GM18511 (cell line): ENCODE results near the gene BRD2.

Experiments used
- ATAC-seq: cut with Tn5 transposase; IDR thresholded peaks from one replicate; pipeline ENCODE4 v1.9.1; 2021; ENCODE audit warnings: mild to moderate bottlenecking, moderate library complexity; ENCODE audit not compliant: unreplicated experiment

Gene BRD2

DNA sequence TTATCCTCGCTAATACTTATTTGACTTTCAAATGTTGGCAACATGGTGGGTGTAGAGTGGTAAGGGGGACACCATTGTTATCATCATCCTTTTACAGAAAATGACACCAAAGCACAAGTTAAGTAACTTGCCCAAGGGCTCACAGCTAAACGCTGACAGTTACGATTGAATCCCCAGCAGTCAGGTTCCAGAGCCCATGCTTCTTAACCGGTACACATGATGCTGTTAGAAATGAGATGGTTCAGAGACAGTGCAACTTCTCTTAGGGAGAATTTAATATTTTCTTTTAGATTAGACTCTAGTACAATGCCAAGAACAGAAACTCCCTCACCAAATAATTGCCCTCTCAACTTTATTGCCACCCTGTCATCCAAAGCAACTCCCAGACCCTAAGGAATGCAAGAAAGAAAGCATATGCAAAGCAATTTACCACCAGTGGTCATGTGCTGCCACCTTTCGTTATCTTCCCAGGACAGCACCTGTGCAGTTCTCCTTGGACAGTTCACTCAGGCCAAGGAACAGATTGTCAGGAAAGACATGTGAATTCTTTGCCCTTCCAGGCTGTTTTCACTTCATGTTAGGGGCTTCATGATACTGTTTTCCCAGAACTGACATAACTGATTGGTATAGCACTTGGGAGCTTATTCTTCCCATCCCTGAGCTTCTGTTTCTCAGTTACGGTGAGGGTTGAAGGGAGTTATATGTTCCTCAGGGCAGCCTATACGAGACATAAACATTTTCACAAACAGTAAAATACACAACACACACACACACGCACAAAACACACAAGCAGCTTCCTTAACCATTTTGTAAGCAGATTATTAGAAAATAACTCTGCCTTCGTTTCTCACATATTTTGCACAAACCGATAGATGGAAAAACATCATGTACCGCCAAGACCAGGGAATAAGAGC is 20.6 kb upstream of the BRD2 start:
- ATAC-seq = no peak

DNA sequence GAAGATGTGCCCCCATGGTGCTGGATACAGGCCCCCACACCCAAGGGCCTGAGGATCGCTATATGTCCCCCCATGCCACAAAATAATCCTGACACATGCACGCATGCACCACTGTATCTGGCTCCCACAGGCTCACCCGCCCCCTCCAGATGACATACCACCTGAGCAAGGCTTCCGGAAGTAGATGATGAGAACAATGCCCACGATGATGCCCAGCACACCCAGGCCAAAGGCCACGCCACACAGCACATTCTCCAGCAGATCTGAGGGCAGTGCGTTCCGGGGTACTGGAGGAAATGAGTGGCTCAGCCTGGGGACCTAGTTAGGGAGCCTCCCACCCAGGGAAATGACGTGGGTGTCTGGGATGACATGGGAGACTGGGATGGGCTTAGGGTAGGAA is 19.3 kb upstream of the BRD2 start:
- no peak for ATAC-seq

DNA sequence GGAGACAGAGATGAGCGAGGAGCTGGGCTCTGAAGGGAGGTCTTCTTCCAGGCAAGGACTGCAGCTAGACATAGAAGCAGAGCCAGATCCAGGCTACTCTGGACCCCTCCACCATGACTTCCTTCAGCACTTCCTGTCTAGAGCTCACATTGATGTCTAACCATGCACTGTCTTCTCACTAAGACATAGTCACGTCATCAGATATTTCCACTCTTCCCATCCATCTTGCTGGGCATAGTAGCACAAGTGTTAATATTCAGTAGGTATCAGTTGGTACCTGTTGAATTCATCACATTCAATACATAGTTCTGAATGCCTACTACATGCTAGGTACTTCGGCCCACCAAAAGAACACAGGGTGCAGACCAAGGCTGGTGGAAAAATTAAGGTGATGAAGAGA is 18.4 kb upstream of the BRD2 start:
- ATAC-seq = no peak

DNA sequence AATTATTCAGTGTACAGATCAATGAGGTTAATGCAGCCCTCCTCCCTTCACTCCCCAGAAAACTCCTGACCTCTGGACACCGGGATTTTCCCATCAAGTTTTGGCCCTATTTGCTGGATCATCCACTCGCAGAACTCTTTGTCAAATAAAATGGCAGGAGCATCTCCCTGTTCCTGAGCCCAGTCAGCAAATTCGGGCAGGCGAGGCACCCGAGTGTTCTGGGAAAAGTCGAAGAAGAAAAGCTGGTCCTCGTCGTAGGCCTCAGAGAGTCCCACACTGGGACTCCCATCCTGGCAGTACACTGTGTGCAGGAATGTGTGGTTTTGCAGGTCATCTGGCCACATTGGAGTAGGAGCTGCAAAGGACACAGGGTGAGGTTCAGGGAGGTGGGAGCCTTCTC is 17.9 kb upstream of the BRD2 start:
- ATAC-seq = no peak

DNA sequence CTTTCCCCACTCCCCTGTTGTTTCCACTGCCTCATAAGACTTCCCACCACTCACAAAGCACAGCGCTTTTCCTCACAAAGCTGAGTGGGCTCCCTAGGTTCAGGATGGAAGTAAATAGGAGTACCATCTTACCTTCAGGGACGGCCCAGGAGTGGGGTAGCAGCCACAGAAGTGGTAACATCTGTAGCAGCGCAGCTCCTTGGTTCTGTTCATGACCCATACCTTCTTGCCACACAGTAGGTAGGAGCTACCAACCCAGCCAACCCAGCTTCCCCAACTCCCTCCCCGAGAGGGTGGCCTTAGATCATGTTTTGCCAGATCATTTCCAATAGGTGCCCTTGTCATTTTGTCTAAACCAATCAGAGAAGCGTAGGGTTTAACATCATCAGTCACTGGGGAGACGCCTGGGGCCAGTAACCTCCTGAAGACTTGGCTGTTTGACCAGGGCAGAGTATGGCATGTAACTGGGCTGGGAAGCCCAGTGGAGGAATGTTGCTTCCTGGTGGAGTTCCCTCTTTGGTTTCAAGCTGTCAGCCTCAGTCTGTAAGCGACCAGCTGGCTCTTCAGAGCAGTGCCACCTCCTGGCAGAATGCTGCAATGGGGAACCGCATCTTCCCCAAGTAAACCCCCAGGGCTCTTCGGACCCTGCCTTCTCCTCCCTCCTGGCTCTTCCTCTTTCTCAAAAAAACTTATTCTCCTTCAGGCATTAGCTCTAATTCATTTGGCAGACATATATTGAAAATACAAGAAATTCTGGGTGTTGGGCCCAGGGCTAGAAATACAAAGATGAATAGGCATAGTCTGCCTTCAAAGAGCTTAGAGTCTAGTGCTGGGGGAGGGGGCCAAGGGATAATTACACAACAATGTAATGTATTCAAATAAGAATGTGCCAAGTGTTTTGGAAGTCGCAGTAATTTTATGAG is 15.3 kb upstream of the BRD2 start, which contains the start of gene HLA-DMA:
TSS of gene HLA-DMA (minus strand) at position 281 of the 923 bp plus-strand sequence. CDS start at position 220, 61 bp downstream.
- ATAC-seq = peak; percentile 95

DNA sequence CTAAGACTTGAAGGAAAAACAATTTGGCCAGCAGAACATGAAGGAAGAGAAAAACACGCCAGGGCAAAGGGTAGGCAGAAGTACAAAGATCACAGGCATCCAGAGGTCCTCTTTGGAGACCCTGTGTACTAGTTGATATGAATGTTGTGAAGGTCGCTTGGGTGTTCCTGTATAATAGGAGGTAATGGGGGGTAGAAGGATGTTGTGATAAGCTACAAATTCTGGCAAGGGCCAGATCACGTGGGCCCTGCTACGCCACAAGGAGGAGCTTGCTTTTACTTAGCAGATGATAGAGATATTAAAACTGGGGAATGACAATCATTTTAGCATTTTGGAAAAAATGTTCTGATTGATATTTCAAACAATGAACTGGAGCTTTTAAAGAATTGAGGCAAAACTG is 14.6 kb upstream of the BRD2 start:
- no peak for ATAC-seq

DNA sequence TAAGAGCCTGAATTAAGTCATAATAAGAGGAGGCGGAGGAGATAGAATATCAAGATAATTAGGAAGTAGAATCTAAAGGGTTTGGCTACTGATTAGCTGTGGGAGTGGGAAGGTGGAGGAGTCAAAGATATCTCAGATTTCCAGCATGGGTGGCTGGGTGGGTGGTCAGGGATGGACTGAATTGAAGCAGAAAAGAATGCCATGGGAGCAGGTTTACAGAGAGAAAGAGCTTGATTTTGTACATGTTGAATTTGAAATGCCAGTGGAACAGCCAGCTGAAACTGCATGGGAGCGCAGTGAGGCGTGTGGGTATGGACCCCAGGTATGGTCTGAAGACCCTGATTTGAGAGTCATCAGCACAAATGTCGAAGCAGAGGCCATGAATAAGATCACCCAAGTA is 14.1 kb upstream of the BRD2 start:
- ATAC-seq = no peak

DNA sequence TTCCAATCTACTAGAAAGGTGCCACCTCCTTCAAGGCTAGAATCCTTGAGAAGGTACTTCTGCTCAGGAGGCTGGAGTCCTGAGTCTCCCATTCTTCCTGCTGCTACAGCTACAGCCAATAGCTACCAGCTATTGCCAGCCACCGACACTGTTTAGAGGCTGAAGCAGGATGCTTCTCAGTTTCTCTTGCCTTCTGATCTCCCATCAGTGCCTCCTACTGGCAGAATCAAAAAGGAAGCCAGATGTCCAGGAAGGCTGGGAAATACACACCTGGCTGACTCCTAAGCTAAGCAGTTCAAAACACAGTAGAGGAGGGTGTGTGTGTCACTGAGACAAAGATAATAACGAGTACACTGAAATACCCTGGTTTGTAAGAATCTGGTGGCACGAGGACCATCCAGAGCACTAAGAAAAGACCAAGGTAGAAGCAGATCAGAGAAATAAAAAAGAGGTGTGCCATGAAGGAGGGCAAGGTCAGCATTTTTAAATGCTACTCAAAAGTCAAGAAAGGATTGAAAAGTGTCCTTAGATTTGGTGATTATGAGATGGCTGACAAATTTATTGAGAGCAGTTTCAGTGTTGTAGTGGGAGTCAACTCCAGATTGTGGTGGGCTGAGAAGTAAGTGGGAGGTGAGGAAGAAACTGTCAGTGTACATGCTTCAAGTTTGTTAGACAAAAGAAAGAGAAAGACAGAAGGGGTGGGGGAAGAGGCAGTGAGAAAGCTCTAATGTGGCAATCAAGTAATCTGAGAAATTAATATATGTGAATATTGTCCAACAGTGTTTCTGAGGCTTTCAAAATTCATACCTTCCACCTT is 13.2 kb upstream of the BRD2 start:
- ATAC-seq = no peak

DNA sequence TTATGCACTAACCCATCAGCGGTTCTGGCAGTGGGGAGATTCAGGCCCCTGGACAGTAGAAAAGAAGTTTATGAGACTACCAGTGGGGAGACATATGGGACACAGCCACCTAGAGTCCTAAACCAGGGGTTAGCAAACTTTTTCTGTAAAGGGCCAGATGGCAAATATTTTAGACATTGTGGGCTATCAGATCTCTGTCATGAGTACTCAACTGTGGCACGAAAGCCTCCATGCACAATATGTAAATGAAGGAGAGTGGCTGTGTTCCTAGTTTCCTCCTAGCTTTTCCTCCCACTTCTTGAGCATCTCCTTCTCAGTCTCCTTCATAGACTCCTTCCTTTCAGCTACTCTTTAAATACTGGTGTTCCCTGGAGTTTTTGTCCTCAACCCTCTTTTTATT is 12.2 kb upstream of the BRD2 start:
- ATAC-seq = no peak

DNA sequence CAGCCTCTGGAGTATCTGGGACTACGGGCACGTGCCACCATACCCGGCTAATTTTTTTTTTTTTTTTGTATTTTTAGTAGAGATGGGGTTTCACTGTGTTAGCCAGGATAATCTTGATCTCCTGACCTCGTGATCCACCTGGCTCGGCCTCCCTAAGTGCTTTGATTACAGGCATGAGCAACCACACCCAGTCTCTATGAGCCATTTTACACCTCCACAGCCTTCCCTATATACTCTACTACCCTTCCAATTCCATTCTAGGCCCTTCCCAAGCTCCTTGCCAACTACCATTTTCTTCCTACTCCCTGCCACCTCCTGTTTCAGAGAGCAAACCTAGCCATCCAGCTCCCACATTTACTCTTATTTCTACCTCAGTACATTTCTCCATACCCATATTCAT is 7.8 kb upstream of the BRD2 start:
- ATAC-seq = no peak

DNA sequence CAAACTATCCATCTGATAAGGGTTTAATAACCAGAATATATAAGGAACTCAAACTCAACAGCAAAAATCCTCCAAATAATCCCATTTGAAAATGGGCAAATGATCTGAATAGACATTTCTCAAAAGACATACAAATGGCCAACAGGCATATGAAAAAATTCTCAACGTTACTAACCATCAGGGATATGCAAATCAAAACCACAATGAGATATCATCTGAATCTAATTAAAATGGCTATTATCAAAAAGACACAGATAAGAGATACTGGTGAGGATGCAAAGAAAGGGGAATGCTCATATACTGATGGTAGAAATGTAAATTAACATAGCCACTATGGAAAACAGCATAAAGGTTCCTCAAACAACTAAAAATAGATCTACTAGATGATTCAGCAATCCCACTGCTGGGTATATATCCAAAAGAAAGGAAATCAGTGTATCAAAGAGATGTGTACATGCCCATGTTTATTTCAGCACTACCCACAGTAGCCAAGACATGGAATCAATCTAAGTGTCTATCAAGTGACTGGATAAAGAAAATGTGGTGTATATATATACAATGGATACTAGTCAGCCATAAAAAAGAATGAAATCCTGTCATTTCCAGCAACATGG is 6.1 kb upstream of the BRD2 start:
- no peak for ATAC-seq

DNA sequence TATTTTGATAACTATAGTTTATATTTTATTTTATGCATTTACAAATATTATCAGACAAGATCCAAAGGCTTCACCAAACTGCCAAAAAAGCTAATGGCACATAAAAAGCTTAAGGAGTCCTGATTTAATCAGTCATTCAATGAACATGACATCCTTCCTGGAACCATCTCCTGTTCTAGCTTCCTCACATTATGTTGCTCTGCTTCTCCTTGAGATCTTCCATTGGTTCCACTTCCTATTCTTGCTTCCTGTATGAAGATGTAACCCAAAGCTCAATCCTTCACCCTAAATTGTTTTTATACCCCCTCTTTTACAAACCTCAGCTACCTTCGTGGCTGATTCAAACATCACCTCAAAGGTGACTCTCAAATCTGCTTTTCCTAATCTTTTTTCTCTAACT is 4.5 kb upstream of the BRD2 start:
- no peak for ATAC-seq

DNA sequence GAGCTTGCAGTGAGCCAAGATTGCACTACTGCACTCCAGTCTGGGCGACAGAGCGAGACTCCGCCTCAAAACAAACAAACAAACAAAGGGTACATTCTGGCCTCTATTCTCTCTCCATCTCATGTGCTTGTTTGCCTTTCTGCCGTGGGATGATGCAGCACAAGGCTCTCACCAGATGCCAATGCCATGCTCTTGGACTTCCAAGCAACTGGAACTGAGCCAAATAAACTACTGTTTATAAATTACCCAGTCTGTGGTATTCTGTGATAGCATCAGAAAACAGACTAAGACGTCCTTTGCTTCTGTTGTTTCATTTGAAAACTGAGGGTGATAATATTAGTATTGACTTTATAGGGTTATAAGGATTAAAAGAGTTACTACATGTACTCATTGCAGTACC is 3.6 kb upstream of the BRD2 start:
- ATAC-seq = no peak

DNA sequence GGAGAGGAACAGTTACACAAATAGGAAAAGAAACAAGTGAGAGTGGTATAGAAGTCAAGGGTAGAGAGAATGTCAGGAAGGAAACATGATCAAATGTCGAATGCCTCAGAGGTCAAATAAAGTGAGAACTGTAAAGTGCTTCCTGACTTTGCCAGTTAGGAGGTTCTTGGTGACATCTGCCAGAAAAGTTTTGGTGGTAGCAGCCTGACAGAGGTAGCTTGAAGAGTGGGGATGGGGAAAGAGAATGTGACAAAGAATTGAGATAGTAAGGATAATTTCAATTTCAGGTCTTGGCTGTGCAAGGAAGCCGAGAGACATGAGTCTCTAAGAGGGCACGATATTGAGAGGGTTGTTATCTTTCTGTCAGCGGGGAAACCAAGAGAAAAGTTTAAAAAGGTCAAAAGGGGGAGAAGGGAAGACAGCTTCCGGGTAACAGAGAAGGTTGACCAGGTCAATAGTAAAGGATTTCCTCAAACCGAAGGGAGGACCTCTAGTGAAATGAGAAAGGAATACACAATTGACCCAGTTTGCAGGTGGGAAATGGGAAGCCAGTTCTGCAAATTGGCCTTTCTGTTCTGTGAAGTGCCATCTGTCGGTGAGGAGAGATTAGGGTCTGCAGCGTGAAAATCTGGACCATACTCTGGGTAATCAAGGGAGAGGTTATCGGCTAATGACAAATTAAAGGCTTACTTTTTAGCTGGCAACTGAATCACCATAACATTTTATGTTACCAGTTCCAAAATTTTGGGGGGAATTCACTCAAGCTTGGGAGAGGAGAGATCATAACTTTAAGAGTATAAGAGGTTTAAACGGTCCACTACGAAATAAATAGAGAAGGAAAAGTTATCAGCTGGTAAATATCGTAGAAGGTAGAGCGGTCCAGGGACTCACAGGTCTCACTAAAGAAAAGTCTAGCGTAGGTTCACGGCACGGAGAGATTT is 973 bp upstream of the BRD2 start:
- no peak for ATAC-seq

DNA sequence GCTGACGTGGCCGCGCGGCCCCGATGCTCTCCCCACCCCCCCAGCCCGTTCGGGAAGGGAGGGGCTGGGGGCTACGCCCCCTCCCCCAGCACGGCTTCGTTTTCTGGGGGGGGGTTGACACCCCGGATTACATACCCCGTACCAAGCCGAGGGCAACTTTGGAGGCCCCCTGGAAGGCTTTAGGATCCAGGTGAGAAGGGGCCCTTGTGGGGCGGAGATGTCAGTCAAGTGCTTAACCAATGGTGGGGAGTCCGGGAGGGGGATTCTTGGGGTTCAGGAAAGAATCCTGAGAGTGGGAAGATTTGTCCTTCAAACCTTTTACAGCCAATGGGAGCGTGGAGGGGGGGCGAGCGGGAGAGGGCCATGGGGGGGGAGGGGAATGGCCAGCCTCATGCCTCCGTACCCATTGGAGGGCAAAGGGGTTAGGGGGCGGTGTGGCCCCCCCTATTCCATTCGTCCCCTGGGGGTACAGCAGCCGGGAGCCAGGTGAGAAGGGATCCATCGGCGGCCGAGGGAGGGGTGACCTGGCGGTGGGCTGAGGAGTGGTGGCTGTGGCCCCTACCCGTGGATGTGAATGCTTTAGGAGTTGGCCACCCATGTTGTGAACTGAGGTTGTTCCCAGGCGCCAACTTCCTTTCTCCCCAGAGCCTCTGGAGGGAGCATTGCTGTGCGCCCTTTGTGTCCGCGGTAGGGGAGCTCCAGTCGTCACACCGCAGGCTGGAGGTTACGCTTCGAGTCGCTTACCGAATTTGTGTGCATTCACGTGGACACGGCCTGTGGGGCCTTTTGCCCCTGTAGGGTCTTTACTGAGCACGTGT is 682 bp downstream of the BRD2 start:
- ATAC-seq = no peak

DNA sequence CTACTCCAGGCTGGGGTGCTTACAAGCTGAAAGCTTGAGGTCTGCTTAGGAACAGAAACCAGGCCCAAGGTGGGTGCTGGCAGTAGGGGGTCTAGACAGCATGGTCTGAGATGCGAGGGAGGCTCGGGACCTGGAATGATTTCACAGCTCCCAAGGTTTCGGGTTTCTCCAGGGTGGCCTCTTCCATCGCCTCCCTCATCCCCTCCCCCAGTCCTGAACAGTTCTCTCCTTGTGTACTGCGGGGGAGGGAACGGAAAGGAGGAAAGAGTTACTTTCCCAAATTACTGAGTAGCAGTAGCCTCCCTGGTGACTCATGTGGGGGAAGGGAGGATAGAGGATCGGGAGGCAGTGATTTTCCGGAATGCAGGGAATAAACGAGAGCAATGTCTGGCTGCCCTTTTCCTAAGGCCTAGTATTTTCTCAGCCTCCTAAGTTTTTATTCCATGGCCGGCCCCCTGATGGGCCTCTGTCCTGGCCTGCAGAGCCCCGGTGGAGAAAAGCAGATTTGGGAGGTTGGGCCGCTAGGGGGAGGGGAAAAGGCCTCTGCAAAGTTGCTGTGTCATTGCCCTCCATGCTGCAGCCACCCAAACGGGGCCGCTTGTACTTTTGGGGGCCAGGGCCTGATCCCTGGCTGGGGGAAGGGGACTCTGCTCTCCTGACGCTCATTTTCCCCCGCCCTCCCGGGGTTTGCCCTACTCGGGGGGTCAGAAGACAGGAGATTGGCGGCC is 1.5 kb downstream of the BRD2 start:
- ATAC-seq = no peak

DNA sequence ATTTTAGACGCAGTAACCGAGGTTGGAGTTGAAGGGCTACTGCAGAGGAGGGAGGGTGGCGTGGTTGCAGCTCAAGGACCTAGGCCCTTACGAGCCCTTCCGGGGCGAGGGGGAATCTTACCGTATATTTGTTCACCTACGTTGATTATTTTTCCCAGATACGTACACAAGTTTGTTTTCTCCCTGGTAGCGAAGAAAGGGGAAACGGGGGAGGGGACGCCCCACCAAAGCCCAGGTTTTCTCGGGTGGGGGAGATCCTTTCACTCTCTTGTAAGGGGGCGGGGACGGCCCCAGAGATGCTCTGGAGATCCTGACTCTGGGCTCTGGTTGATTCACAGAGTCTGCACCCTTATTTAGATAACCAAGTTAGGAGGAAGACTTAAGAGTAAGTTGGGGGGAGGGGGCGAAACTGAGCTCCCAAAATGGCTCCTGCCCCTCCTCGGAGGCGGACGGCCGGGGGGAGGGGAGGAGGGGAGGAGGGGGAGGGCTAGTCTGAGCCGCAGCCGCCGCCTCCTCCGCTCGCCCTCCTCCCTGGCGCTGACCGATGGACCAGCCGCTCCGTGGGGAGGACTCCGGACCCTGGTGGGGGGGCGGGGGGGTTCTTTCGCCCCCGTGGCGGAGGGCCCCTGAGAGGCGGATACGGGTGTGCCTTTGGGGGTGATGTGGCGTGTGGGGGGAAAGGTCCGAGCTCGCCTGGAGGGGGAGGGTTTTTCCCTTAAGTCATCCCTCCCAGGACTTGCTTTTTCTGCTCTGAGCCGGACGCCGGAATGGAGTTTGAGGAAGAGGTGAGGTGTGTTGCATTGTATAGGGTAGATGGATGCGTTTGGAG is 2.2 kb downstream of the BRD2 start:
- ATAC-seq = no peak
